GM21717 (cell line): ENCODE measurements around the gene PSMD7.

Experiments
- ATAC-seq: cut with Tn5 transposase; IDR thresholded peaks from one replicate; pipeline ENCODE4 v1.9.1; 2021; ENCODE audit warnings: mild to moderate bottlenecking, moderate library complexity; ENCODE audit not compliant: unreplicated experiment

PSMD7 gene

GRCh38 chr16:74296432-74297144, at the start of gene PSMD7:
Gene PSMD7 (plus strand): TSS chr16:74296814. CDS start chr16:74296915, 101 bp downstream.
- ATAC-seq: peak; percentile 97

GRCh38 chr16:74249254-74249653, 47.4 kb upstream of the PSMD7 start:
- ATAC-seq: no peak

- no peak for ATAC-seq
These were observed 46.8 kb upstream of the PSMD7 start for GRCh38 chr16:74249846-74250245.

- ATAC-seq: no peak
These were observed 44.3 kb upstream of the PSMD7 start for GRCh38 chr16:74252329-74252728.

- no peak for ATAC-seq
These were observed 43.3 kb upstream of the PSMD7 start for GRCh38 chr16:74253161-74253938.

GRCh38 chr16:74257061-74257460, 39.6 kb upstream of the PSMD7 start:
- no peak for ATAC-seq

GRCh38 chr16:74261068-74261467, 35.5 kb upstream of the PSMD7 start:
- no peak for ATAC-seq

- no peak for ATAC-seq
These were observed 31.8 kb upstream of the PSMD7 start for GRCh38 chr16:74264811-74265210.

- no peak for ATAC-seq
These were observed 28.2 kb upstream of the PSMD7 start for GRCh38 chr16:74268372-74268782.

- no peak for ATAC-seq
These were observed 24.7 kb upstream of the PSMD7 start for GRCh38 chr16:74271872-74272271.

GRCh38 chr16:74275031-74275636, 21.5 kb upstream of the PSMD7 start:
- ATAC-seq: no peak

GRCh38 chr16:74275711-74276110, 20.9 kb upstream of the PSMD7 start:
- ATAC-seq: no peak

- ATAC-seq: no peak
These were observed 18.6 kb upstream of the PSMD7 start for GRCh38 chr16:74277974-74278373.

- ATAC-seq: no peak
These were observed 17.3 kb upstream of the PSMD7 start for GRCh38 chr16:74279266-74279665.

GRCh38 chr16:74279805-74280204, 16.8 kb upstream of the PSMD7 start:
- no peak for ATAC-seq

- no peak for ATAC-seq
These were observed 16.2 kb upstream of the PSMD7 start for GRCh38 chr16:74280448-74280847.

GRCh38 chr16:74281300-74281699, 15.3 kb upstream of the PSMD7 start:
- ATAC-seq: no peak

GRCh38 chr16:74283716-74284115, 12.9 kb upstream of the PSMD7 start:
- ATAC-seq: no peak

GRCh38 chr16:74288065-74288464, 8.5 kb upstream of the PSMD7 start:
- no peak for ATAC-seq

GRCh38 chr16:74290356-74290755, 6.3 kb upstream of the PSMD7 start:
- ATAC-seq: no peak

GRCh38 chr16:74291176-74291575, 5.4 kb upstream of the PSMD7 start:
- no peak for ATAC-seq
